Erythroblast (primary cell): ENCODE results near the gene ME3.

ENCODE experiments used
- DNase-seq, 2 experiments: peaks; one replicate each; lab custom pipeline; 2025; lab: John Stamatoyannopoulos, UW
- GATA1 ChIP-seq: IDR thresholded peaks from 2 replicates; pipeline ENCODE4 v1.6.1; 2011; ENCODE audit warnings: low read depth, mild to moderate bottlenecking, control low read depth, low read length, moderate library complexity
- POLR2A ChIP-seq: IDR thresholded peaks from 2 replicates; pipeline ENCODE4 v1.6.1; 2011; ENCODE audit warnings: mild to moderate bottlenecking, low read length

Gene ME3

DNA sequence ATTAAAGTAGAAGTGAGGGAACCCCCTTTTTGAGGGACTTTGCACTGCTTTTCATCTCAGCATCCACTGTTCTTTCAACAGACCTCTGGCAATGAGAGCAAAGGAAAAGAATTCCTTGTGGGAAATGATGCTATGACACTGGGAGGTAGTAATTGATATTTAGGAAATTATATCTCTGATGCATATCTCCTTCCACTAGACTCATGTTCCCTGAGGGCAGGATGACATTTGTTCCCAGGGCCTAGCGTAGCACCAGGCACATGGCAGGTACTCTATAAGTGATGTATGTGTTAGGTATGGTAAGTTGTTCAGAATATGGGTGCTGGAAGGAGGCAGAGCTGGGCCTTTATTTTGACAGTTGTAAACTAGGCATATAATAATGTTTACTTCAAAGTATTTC, 154.9 kb downstream of the ME3 start:
- DNase-seq: no peak
- TF ChIP-seq POLR2A (no peak), GATA1 (no peak)

DNA sequence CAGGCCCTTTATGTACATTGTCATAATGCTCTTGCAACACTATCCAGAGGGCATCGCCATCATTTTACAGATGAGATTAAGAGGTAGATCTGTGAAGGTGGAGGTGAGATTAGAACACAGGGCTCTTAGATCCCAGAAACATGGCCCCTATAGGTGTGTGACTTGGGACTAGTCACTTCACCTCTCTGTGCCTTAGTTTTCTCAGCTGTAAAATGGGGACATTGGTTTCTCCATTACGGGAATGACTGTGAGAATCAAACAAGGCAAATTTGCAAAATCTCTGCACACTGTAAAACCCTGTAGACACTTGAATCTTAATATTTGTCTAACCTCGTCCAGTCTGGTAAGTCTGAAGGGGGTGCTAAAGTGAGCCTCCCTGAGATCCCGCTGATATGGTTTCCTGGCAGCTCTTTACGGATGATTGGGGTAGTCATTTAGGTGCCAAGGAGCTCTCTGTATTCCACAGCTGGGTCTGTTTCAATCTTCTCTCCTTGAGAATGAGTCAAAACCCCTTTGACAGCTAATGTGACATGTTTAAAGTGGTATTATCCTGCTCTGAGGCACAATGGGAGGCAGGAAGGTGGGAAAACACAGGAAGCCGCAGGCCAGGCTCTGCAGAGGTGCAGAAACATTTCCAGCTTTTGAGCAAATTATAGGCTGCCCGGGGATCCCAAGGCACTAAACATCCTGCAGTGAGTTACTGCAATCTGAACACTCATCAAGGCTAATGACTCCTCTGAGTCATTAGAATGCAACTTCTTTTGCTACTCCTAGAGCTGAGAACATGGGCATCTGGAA, 156.9 kb downstream of the ME3 start:
- no peak for TF ChIP-seq POLR2A
- TF ChIP-seq GATA1: no peak
- no peak for DNase-seq

DNA sequence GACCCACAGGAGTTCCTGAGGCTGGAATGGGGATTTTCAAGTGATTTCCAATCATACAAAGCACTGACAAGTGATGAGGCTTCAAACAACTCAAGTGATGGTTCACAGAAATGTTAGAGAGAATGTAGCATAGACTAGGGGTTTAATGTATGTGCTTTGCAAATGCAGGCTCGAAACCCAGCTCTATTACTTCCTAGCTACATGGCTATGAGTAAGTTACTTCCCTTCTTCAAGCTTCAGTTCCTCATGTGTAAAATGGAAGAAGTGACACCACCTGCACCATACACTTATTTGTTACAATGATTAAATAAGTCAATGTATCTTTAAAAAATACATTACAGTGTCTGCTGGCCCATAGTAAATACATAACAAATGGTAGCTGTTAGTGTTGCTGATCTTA, 158.0 kb downstream of the ME3 start:
- DNase-seq: no peak

DNA sequence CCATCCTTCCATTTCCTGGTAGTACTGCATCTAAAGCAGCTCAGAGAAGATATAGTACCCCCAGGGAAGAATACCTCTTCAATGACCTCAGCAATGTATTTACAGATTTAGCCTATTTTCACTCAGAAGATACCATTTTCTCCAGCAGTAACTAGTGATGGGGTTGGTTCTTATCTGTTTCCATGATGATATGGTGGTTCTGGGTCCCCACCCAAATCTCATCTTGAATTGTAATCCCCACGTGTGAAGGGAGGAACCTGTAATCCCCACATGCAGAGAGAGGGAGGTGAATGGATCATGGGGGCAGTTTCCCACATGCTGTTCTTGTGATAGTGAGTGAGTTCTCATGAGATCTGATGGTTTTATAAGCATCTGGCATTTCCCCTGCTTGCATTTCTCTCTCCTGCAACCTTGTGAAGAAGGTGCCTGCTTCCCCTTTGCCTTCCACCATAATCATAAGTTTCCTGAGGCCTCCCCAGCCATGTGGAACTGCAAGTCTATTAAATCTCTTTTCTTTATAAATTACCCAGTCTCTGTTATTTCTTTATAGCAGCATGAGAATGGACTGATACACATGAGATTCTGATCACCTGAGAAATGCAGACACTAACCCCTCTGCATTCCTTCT, 158.6 kb downstream of the ME3 start:
- DNase-seq: peak in 1 of 2 experiments; percentile 8
- TF ChIP-seq GATA1 (no peak), POLR2A (no peak)

More for the DNA sequence above, 158.0 kb downstream of the ME3 start:
- TF ChIP-seq POLR2A (no peak), GATA1 (no peak)

DNA sequence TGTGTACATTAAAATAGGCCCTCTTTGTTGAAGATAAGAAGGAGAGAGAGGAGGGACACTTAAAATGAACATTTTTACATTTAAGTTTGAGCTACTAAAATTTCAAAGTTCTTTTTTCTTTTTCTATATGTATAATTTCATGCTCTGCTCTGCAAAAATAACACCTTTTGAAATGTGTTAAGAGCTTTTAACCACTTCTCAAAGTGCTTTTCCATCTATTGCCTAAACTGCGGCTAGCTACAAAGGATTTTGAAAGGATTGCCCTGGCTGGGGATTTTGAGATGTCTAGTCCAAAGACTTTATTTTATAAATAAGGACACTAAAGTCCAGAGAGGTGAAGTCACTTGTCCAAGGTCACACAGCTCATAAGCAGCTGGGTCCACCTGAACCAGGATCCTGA, 159.3 kb downstream of the ME3 start:
- no peak for DNase-seq
- no peak for TF ChIP-seq POLR2A
- no peak for TF ChIP-seq GATA1

DNA sequence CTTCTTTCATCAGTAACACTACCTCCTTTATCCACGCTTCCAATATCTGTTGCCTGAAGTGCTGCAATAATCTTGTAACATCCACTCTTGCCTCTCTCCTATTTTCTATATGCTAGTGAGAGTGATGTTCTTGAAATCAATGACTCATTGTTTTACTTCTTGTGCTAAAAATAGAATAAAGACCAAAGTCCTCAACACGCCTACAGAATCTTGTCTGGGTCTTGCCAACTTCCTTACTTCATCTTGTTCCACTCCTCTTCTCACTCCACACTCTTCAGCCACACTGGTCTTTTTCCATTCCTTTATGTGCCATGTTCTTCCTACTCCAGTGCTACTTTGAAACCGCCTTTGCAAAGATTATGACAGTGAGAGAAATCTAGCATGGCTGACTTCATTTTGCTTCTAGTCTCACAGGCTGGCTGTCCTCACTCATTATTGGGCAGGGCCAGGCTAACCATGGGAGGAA, 161.3 kb downstream of the ME3 start:
- DNase-seq: no peak

DNA sequence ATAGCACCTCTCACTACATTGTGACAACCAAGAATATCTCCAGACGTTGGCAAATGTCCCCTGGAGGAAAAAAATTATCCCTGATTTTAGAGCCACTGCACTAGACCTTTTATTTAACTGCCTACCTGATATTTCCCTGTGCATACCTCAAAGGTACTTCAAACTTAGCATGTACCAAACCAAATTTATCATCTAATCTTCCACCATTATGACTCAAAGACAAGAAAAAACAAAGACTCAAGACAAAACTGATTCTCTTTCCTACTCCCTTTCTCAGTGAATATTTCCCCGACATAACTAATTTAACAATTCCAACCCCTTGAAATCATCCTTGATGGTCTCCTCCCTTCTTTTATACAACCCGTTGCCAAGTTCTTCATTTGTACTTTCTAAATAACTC, 161.7 kb downstream of the ME3 start:
- no peak for TF ChIP-seq POLR2A
- TF ChIP-seq GATA1: no peak
- DNase-seq: no peak

More for the DNA sequence above, 161.3 kb downstream of the ME3 start:
- no peak for TF ChIP-seq GATA1
- no peak for TF ChIP-seq POLR2A

DNA sequence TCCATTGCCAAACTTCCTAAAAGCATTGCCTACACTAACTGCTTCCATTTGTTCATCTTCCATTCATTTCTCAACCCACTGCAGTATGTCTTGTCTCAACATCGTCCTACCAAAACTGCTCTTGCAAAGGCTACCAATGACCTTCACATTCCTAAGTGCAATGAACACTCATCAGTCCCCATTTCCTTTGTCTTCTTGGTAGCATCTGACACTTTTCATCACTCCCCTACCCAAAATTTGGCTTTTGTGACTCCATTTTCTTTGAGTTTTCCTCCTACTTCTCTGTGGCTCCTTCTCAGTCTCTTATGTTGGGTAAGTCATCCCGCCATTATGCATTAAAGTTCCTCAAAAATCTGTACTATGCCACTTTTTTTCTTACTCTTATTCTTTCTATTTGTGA, 162.3 kb downstream of the ME3 start:
- TF ChIP-seq GATA1 (no peak), POLR2A (no peak)
- no peak for DNase-seq

DNA sequence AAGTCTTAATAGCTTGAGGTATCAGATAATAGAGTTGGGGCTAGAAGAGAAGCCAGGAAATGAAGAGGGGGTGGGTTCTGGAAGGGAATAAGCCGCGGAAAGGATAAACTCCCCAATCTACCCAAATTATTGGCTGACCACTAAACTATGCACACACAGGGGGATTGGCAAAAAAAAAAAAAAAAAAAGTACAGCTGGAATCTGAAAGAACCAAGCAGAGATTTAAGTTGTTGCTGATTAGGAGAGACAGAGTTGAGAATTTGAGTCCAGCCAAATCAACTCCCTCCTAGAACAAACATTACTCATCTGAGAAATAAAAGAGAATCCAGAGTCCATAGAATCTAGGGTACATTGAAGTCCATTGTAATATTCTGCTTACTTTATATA, 162.8 kb downstream of the ME3 start:
- no peak for DNase-seq
- no peak for TF ChIP-seq POLR2A
- no peak for TF ChIP-seq GATA1

DNA sequence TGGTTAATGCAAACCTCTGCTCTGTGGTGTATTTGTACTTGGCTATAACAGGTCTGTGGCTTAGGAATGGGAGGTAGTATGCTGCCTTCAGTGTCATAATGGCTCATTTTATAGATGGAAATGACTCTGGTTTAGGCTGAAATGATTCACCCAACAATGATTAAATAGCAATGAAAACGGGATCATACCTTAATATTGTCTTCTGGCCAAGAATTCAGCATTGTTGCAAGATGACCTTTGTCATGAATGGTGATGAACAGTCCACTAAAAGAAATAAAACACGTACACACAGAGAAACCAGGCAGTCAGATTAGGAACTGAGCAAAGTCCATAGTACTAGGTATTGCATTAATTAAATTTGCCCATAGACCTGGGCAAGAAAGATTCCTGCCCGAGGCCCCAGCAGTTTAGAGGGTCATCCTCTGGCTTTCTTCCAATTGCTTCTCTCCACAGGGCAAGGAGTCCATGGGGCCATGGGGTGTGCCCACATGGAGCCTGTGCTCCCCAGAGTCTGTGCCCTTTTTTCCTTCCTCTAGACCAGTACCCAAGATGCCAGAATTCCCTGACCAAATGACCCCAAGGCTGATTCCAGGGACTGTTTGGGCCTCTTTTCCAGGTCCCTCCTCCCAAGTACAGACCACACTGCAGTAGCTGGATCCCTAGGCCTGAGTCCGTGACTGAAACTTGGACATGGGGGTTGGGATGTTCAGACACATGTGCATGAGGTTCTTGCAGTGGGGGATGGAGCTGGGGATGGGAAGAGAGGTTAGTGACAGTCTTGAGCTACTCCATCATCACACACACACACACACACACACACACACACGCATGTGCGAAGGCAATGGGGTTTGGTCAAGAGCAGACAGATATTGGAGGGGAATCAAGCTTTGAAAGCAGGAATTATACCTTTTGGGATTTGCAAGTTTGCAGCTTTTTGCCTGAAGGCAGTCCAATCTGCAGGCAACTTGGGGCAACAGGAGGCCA, 163.5 kb downstream of the ME3 start:
- TF ChIP-seq POLR2A (no peak), GATA1 (no peak)
- no peak for DNase-seq

DNA sequence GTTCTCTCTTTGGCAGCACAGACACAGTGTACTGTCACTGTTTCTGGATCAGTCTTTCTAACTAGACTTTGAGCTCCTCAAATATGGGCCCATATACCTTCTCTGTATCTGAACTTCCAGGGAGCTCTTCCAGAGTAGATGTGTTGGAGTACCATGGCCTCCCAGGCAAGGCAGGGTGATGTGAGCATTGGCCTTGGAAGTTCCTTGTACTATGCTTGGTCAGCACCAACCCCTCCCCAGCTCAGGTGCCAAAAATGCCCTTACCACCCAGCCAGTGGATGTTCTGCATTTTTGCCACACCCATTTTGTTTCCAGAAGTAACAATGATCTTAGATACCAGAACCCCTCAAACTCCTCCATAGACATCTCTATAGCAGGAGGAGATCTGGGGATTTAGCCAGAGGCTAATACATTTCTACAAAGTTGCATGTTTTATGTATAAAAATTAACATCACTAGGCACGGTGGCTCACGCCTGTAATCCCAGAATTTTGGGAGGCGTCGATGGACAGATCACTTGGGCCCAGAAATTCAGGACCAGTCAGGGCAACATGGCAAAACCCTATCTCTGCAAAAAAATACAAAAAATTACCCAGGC, 165.1 kb downstream of the ME3 start:
- TF ChIP-seq POLR2A (no peak), GATA1 (no peak)
- DNase-seq: no peak

DNA sequence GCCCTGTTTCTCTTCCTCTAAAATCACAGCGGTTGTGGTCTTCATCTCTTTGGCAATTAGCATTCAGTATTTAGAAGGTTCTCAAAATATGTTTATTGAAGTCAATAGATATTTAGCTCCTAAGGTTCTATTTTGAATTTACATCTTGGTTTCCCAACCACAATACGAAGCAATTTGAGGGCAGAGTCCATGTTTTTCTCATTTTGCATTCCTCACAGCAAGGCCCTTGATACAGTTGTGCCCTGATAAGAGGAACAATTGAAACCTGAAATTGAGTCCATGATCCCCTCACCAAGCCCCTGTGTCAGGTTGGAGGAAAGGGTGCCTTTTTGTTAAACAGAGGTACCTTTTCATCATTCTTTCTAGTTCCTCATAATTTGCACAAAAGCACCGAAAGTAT, 166.2 kb downstream of the ME3 start:
- TF ChIP-seq GATA1 (no peak), POLR2A (no peak)
- DNase-seq: no peak

DNA sequence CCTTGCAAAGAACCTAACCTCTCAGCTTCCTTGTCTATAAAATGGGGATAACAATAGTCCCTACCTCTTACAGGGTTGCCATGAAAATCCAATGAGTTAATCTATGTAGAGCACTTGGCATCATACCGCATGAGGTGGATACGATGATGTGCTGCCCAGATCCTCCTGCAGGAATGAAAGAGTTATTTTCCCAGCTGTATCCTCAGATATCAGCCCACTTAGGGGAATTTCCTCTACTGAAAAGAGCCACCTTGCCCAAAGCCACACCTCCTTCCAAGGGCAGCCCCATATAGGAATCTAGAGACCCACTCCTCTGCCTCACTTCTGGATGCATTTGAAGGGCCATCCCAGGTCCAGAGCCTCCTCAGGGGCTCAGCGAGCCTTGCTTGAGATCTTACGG, 169.3 kb downstream of the ME3 start:
- DNase-seq: no peak
- no peak for TF ChIP-seq GATA1
- no peak for TF ChIP-seq POLR2A

DNA sequence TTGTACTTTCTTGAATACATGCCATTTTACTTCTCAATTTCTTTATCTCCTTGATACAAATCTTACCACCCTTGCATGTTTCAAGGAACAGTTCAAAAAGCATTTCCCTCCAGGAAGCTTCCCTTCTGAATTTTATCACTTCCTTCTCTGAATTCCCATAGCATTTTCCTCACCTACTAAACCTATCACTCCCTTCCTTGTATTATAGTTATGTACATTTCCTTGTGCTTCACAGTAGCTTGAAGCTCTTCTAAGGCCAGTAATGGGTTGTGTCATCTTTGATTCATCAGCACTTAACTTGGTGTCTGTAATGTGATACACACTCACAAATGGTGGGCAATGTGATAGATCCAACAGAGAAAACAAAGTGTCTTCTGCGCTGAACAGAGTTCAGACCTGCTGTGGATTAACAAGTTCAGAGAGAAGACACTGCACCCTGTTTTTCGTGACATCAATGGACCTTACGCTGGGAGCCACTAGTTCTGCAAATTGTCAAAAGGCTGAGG, 170.2 kb downstream of the ME3 start:
- no peak for TF ChIP-seq POLR2A
- no peak for TF ChIP-seq GATA1
- no peak for DNase-seq
